ENCODE results near the gene RPTOR. TPM values are rescaled to one million over a fixed set of nuclear protein-coding genes. Genes with fewer than 3 reads are reported as not detected.

The RPTOR gene
- total and polyA plus RNA-seq, 2 donors (not counting 3 experiments of a cell fraction or from before 2014, with no cell fraction given): 10.7 to 41.8 TPM

GRCh38 chr17:80990921-80991644 is 446.4 kb downstream of the RPTOR start:
- H3K27me3 ChIP-seq (ENCODE audit: control insufficient read depth in 2 of 2, insufficient read depth in 2 of 2, low read length in 2 of 2): no peaks in the 10 kb centered on the region

More at GRCh38 chr17:80990921-80991644, 446.4 kb downstream of the RPTOR start:
- Histone ChIP-seq H3K9ac (replicated peaks; ENCODE audit: extremely low read depth, insufficient read depth, low read length) (peak overlapping the region; percentile 77), H3K79me2 (ENCODE audit: control insufficient read depth, insufficient read depth, low read length) (peaks cover 14% of the 10 kb centered on the region), H3K27ac (ENCODE audit: insufficient read depth, low read depth, low read length) (no peak overlapping the region), H3K36me3 (ENCODE audit: control insufficient read depth in 2 of 2, extremely low read depth in 1 of 2, insufficient read depth in 2 of 2, low read length in 2 of 2) (peaks cover 3 to 8% of the 10 kb centered on the region in 2 experiments), H2AFZ (ENCODE audit: low read depth, low read length) (peak overlapping the region; percentile 94), H3K9me1 (replicated peaks; ENCODE audit: control insufficient read depth, extremely low read depth, insufficient read depth, low read length) (no peaks in the 10 kb centered on the region), H4K20me1 (replicated peaks; ENCODE audit: control insufficient read depth, extremely low read depth, insufficient read depth, low read length) (no peaks in the 10 kb centered on the region), H3K4me3 (replicated peaks in 1 of 3; ENCODE audit: insufficient read depth in 1 of 3, low read depth in 1 of 3, low read length in 3 of 3) (peak overlapping the region; percentile 73 to 79 (median 74)), H3K4me1 (ENCODE audit: control insufficient read depth, extremely low read depth, insufficient read depth, low read length) (peaks cover 9% of the 10 kb centered on the region), H3K9me3 (replicated peaks; ENCODE audit: control insufficient read depth, insufficient read depth, low read length) (no peaks in the 10 kb centered on the region), H3K4me2 (ENCODE audit: insufficient read depth, low read length) (peak overlapping the region; percentile 76)
- POLR2A ChIA-PET: no interaction called here
- DNase-seq (ENCODE audit: low read depth, low spot score) (no peak), FAIRE-seq (peak; percentile 55)
- intact Hi-C loops (cut with micrococcal nuclease) (no loop called here), dilution Hi-C loops (cut with MboI; ENCODE audit: extremely low pct_ligation_motif_present, low sequenced_read_pairs) (no loop called here)
- no peak for TF ChIP-seq POLR2AphosphoS5 (IDR thresholded peaks at IDR 0.05; ENCODE audit: insufficient read depth, low read depth, low read length)
- TF ChIP-seq POLR2A (IDR thresholded peaks at IDR 0.05; ENCODE audit: low read depth, low read length): no peak
- TF ChIP-seq CTCF (IDR thresholded peaks at IDR 0.05; ENCODE audit: extremely low read depth in 1 of 2, insufficient read depth in 1 of 2, low read depth in 1 of 2, low read length in 2 of 2): no peak
- CTCF ChIA-PET: interaction anchor here (0.6 to 1.5 kb wide), 5 partner anchors 14 to 564 kb away, joined by 3 to 5 read pairs (median 4); no protein-coding TSS in a partner anchor
- BruUV-seq (replicated peaks): no TSS peak

All from endothelial cell of umbilical vein (primary cell).